Measurements from ENCODE around the gene LSM3.

GRCh38 chr3:14156843-14157561, 21.6 kb upstream of the LSM3 start:
- TF ChIP-seq CTCF (IDR thresholded peaks at IDR 0.05) = no peak
- TF ChIP-seq TCF7L2 (IDR thresholded peaks at IDR 0.05; ENCODE audit: low read depth, low read length) = no peak
